ENCODE results near the gene FNDC1.

Gene FNDC1

GRCh38 chr6:159299566-159299965, 130.4 kb downstream of the FNDC1 start:
- H3K4me3 ChIP-seq (ENCODE audit: low read length): no peak overlapping the region
- no peak for TF ChIP-seq CTCF (IDR thresholded peaks at IDR 0.05; ENCODE audit: insufficient read depth, low read depth, low read length, missing control alignments)
- DNase-seq (ENCODE audit: low read depth): no peak

GRCh38 chr6:159301277-159301676, 132.1 kb downstream of the FNDC1 start:
- no peak for TF ChIP-seq CTCF (IDR thresholded peaks at IDR 0.05; ENCODE audit: insufficient read depth, low read depth, low read length, missing control alignments)
- DNase-seq (ENCODE audit: low read depth): no peak
- no peak overlapping the region for H3K4me3 ChIP-seq (ENCODE audit: low read length)

GRCh38 chr6:159301810-159302593, 132.8 kb downstream of the FNDC1 start:
- no peak overlapping the region for H3K4me3 ChIP-seq (ENCODE audit: low read length)
- DNase-seq (ENCODE audit: low read depth): no peak
- TF ChIP-seq CTCF (IDR thresholded peaks at IDR 0.05; ENCODE audit: insufficient read depth, low read depth, low read length, missing control alignments): no peak

GRCh38 chr6:159302594-159302992, 133.4 kb downstream of the FNDC1 start:
- H3K4me3 ChIP-seq (ENCODE audit: low read length): no peak overlapping the region
- no peak for TF ChIP-seq CTCF (IDR thresholded peaks at IDR 0.05; ENCODE audit: insufficient read depth, low read depth, low read length, missing control alignments)
- DNase-seq (ENCODE audit: low read depth): no peak

GRCh38 chr6:159303159-159303558, 134.0 kb downstream of the FNDC1 start:
- TF ChIP-seq CTCF (IDR thresholded peaks at IDR 0.05; ENCODE audit: insufficient read depth, low read depth, low read length, missing control alignments): no peak
- DNase-seq (ENCODE audit: low read depth): no peak
- no peak overlapping the region for H3K4me3 ChIP-seq (ENCODE audit: low read length)

- H3K4me3 ChIP-seq (ENCODE audit: low read length): no peak overlapping the region
- no peak for TF ChIP-seq CTCF (IDR thresholded peaks at IDR 0.05; ENCODE audit: insufficient read depth, low read depth, low read length, missing control alignments)
- no peak for DNase-seq (ENCODE audit: low read depth)
Observed at GRCh38 chr6:159303784-159304183, 134.6 kb downstream of the FNDC1 start.

- TF ChIP-seq CTCF (IDR thresholded peaks at IDR 0.05; ENCODE audit: insufficient read depth, low read depth, low read length, missing control alignments): no peak
- H3K4me3 ChIP-seq (ENCODE audit: low read length): no peak overlapping the region
- no peak for DNase-seq (ENCODE audit: low read depth)
Observed at GRCh38 chr6:159304641-159305040, 135.4 kb downstream of the FNDC1 start.
